Fibroblast of lung (primary cell): ENCODE data around the gene NEUROG1.

Experiments
- CTCF ChIP-seq, 2 donors: IDR thresholded peaks in 1 of 2; conservative IDR thresholded peaks in 1 of 2; 1 replicate in 1 of 2; 2 replicates in 1 of 2; pipeline ENCODE4 v1.5.1; 2011 to 2012; ENCODE audit warnings: low read length in 2 of 2, control low read depth in 1 of 2, inconsistent platforms in 1 of 2, low read depth in 1 of 2, mild to moderate bottlenecking in 1 of 2
- EZH2 ChIP-seq: IDR thresholded peaks from 2 replicates; pipeline ENCODE4 v1.5.1; 2012; ENCODE audit warnings: low read length, control low read depth, mild to moderate bottlenecking; ENCODE audit errors: missing control alignments

- TF ChIP-seq CTCF (conservative IDR thresholded peaks at IDR 0.05 in 1 of 2, IDR thresholded peaks at IDR 0.05 in 1 of 2; ENCODE audit: low read depth in 1 of 2, low read length in 2 of 2), result no peak
- no peak for TF ChIP-seq EZH2
Observed at GRCh38 chr5:135567661-135568060, 31.9 kb upstream of the NEUROG1 start.
